Activated T-cell treated with anti-CD3 and anti-CD28 coated beads, Interleukin-2, amount 50 U/mL, for 72 hours (primary cell): Measurements from ENCODE around the gene NFATC2. TPM values are rescaled to one million over a fixed set of nuclear protein-coding genes. Genes with fewer than 3 reads are reported as not detected.

Source experiments
- ATAC-seq, 2 donors: fragments of 150-1000 bp; cut with Tn5 transposase; replicated peaks in 1 of 2; 2 replicates each; pipeline ENCODE4 v1.10.0; 2021; ENCODE audit warnings: moderate library complexity in 2 of 2, mild to moderate bottlenecking in 1 of 2
- DNase-seq, 2 donors: peaks; one replicate each; pipeline ENCODE4 v3.0.0; 2021 to 2022; ENCODE audit warnings: mixed read lengths in 1 of 2
- H3K27ac Mint-ChIP-seq: one replicate; pipeline ENCODE4 v1.8.0; 2022; ENCODE audit warnings: mild to moderate bottlenecking, moderate library complexity, mixed read lengths
- H3K27me3 Mint-ChIP-seq: one replicate; pipeline ENCODE4 v1.8.0; 2022; ENCODE audit warnings: low read depth, mixed read lengths
- H3K36me3 Mint-ChIP-seq, 2 donors: one replicate each; pipeline ENCODE4 v1.8.0; 2022; ENCODE audit warnings: mixed read lengths in 2 of 2, mild to moderate bottlenecking in 1 of 2; ENCODE audit not compliant: insufficient read depth in 2 of 2
- H3K4me1 Mint-ChIP-seq: one replicate; pipeline ENCODE4 v1.8.0; 2022; ENCODE audit warnings: low read depth, mixed read lengths
- H3K4me3 Mint-ChIP-seq, 2 donors: one replicate each; pipeline ENCODE4 v1.8.0; 2022; ENCODE audit warnings: mild to moderate bottlenecking in 2 of 2, mixed read lengths in 2 of 2, moderate library complexity in 2 of 2
- H3K9me3 Mint-ChIP-seq, 2 donors: one replicate each; pipeline ENCODE4 v1.8.0; 2022; ENCODE audit warnings: mixed read lengths in 2 of 2
- total RNA-seq, 2 donors: library from RNA; stranded (reverse); gene quantifications; one replicate each; pipeline ENCODE4 v1.2.3, GENCODE V29; 2022

Gene NFATC2
- total RNA-seq, 2 donors from 2014 or later: 29.4 to 39.9 TPM

DNA sequence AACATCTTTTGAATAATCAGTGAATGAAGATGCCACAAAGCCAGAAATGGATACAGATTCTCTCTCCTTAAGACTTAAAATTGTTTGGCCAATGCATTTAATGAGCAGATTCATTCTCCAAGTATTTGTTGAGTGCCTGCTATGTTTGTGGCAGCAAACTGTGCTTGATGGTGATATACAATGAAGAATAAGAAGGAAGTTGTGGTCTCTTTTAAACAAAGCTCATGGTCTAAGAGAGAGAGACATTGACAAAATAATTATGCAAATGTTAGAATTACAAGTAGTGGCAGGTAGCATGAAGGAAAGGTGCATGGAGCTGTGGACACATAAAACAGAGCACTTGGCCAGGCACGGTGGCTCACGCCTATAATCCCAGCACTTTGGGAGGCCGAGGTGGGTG is 28.3 kb downstream of the NFATC2 start:
- H3K36me3 Mint-ChIP-seq: peaks cover 26 to 67% of the 10 kb centered on the region in 2 donors
- peaks cover 81% of the 10 kb centered on the region for H3K4me1 Mint-ChIP-seq
- no peak for ATAC-seq
- no peak overlapping the region for H3K27ac Mint-ChIP-seq
- H3K9me3 Mint-ChIP-seq: no peaks in the 10 kb centered on the region
- no peak overlapping the region for H3K4me3 Mint-ChIP-seq
- no peaks in the 10 kb centered on the region for H3K27me3 Mint-ChIP-seq
- DNase-seq: no peak

DNA sequence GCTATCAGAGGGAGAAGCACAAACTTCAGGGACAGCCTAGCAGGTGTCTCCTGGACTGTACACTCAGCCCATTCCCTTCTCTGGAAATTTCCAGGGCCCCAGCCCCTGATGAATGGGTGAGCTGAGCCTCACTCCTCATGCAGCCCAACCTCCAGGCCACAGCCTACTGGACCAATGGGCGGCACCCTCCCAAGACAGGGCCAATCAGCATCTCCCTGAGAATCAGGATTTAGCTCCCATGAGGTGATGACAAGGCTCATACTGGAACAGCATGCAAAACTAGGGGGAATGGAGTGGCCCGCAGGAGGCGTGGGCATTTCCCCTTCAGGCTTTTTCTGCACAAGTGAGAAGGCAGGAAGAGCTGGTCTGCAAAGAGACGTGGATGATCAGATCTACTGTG is 29.0 kb downstream of the NFATC2 start:
- H3K36me3 Mint-ChIP-seq: peaks cover 26 to 67% of the 10 kb centered on the region in 2 donors
- H3K27ac Mint-ChIP-seq: no peak overlapping the region
- H3K9me3 Mint-ChIP-seq: no peaks in the 10 kb centered on the region
- no peaks in the 10 kb centered on the region for H3K27me3 Mint-ChIP-seq
- H3K4me1 Mint-ChIP-seq: peaks cover 82% of the 10 kb centered on the region
- ATAC-seq (no peak), DNase-seq (no peak)
- peak overlapping the region in 1 of 2 donors; percentile 33 for H3K4me3 Mint-ChIP-seq

DNA sequence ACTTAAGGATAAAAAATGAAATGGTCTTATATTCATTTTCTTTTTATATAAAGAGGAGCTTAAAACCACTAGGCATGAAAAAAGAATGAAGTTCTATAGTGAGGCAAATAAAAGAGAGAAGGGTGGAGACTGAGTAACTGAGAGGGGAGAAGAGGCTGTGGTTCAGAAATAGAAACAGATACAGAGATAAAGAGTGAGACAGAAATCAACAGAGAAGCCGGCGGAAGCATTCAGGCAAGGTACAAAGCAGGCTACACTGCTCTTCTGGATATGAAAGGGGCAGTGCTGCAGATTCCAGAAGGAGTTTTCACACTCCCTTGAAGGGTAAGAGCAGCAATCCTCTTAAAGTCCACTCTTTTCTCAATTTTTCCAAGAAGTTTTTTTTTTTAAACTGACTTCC is 29.9 kb downstream of the NFATC2 start:
- H3K4me3 Mint-ChIP-seq: peak overlapping the region; percentile 42 to 64
- peaks cover 75% of the 10 kb centered on the region for H3K4me1 Mint-ChIP-seq
- H3K9me3 Mint-ChIP-seq: no peaks in the 10 kb centered on the region
- H3K36me3 Mint-ChIP-seq: peaks cover 25 to 64% of the 10 kb centered on the region in 2 donors
- peak; percentile 88 to 94 for ATAC-seq
- no peaks in the 10 kb centered on the region for H3K27me3 Mint-ChIP-seq
- no peak for DNase-seq
- peak overlapping the region; percentile 43 for H3K27ac Mint-ChIP-seq

DNA sequence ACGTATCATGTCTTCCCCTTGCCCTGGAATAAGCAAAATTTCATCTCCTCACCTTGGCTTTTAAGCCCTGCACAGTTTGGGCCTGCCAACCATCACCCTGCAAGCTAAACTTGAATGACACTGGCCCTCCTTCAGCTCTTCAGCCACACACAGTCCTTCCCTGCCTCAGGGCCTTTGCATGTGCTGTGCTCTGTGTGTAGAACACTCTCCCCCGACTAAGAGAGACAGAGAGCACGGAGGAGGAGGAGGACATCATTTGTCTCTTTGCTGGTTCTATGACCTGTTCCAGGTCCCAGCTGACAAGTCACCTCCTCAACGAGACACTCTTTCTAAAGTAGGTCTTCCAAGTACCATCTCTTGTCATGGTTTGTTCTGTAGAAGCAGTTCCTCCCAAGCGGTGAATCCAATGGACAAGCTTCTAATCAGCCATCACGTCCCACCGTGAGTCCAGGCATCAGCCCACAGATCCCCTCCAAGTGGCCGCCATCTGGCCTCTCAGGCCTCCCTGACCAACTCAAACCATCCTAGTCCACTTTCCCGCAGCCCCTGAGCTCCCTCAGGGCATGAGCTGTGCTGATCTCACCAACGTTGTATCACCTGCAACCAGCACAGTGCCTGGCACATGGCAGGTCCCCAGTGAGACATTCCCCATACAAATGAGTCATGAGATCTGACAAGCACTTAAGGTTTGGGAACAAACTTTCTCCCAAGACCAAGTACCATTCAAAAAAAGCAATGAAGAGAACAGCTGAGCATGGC is 30.5 kb downstream of the NFATC2 start:
- Mint-ChIP-seq H3K36me3 (peaks cover 26 to 61% of the 10 kb centered on the region in 2 donors), H3K27ac (peak overlapping the region; percentile 43), H3K27me3 (no peaks in the 10 kb centered on the region), H3K4me1 (peaks cover 70% of the 10 kb centered on the region), H3K9me3 (no peaks in the 10 kb centered on the region), H3K4me3 (peak overlapping the region; percentile 42 to 64)
- no peak for DNase-seq
- ATAC-seq: peak; percentile 75 to 82

DNA sequence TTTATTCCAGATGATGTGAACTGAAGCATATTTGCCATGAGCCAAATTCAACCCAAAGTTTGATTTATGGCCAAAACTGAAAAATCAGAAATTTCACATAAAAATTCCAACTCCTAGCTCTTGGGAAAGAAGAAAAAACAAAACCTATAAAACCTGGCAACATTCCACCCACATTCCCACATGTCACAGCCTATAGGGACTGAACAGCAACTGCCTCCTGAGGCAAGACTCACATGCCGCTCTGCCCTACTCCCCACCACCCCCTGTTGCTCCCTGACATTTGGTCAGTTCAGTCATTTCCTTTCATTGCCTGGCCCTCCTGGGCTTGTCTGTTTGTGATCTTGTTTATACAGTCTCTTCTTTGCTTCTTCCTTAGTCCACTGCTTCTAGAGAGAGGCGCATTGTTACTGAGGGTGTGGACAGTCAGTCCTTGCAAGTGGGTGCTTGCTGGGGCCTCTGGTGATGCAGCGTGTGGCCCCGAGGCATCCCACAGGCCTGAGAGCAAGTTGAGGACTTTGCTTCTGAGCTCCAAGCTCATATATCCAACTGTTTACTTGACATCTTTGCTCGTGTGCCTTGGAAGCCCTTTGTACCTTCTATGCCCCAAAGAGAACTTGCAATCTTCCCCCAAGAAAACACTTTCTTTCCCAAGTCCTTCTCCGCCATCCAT is 31.4 kb downstream of the NFATC2 start:
- Mint-ChIP-seq H3K27me3 (no peaks in the 10 kb centered on the region), H3K36me3 (peaks cover 29 to 56% of the 10 kb centered on the region in 2 donors), H3K9me3 (no peaks in the 10 kb centered on the region), H3K4me1 (peaks cover 65% of the 10 kb centered on the region), H3K4me3 (no peak overlapping the region), H3K27ac (no peak overlapping the region)
- ATAC-seq: no peak
- no peak for DNase-seq

DNA sequence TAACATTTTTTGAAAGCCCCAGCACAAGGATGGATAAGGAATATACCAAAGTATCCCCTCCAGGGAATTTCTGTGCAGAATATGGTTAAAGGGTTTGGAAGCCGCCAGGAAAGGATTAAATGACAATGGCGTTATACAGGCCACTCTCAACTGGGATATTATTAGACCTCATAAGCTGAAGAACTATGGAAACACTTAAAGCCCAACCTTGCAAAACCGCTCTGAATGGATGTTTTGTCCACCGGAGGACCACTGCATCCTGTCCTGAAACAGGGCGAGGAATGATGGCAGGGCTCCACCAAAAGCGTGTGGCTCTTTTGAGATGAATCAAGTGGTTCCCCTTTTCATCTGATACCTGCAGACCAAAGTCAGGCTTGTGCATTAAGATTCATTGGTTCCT is 32.4 kb downstream of the NFATC2 start:
- Mint-ChIP-seq H3K27ac (no peak overlapping the region), H3K36me3 (peaks cover 27 to 50% of the 10 kb centered on the region in 2 donors), H3K9me3 (no peaks in the 10 kb centered on the region), H3K27me3 (no peaks in the 10 kb centered on the region), H3K4me1 (peaks cover 66% of the 10 kb centered on the region), H3K4me3 (no peak overlapping the region)
- DNase-seq (no peak), ATAC-seq (no peak)

DNA sequence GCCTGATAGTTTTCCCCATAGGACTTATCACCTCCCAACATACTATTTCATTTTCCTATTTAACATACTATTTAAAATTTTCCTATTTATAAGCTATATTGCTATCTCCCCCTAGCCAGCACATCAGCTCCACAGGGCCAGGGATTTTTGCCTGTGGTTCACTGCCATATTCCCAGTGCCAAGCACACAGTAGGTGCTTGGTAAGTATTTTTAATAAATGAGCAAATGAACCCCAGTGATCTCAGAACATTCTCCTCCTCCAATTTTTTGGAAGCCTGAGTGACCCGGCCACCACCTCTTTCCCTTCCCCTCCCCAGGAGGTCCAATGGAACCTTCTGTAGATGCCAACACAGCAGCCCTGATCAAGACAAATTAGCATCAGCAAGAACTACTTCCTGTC is 33.3 kb downstream of the NFATC2 start:
- Mint-ChIP-seq H3K4me1 (peaks cover 56% of the 10 kb centered on the region), H3K9me3 (no peaks in the 10 kb centered on the region), H3K27ac (peak overlapping the region; percentile 73), H3K36me3 (peaks cover 22 to 45% of the 10 kb centered on the region in 2 donors), H3K4me3 (no peak overlapping the region), H3K27me3 (no peaks in the 10 kb centered on the region)
- ATAC-seq (no peak), DNase-seq (no peak)

DNA sequence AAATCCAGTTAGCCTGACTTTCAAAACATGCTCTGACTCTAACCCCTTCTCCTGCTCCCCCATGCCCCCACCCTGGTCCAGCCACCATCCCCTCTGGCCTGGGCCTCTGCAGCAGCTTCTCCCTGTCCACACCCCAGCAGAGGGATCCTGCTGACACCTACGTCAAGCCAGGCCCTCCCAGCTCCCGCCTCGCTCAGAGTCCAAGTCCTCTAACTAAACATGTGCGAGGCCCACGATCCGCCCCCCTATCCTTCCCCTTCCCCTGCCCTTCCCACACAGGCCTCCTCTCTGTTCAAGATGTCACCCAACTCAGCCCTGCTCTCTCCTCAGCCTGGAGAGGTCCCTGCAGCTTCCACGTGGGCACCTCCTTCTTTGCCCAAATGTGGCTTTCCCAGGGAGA is 33.7 kb downstream of the NFATC2 start:
- Mint-ChIP-seq H3K36me3 (peaks cover 21 to 41% of the 10 kb centered on the region in 2 donors), H3K4me1 (peaks cover 52% of the 10 kb centered on the region), H3K4me3 (no peak overlapping the region), H3K27ac (peak overlapping the region; percentile 73), H3K27me3 (no peaks in the 10 kb centered on the region), H3K9me3 (no peaks in the 10 kb centered on the region)
- no peak for DNase-seq
- ATAC-seq: no peak

DNA sequence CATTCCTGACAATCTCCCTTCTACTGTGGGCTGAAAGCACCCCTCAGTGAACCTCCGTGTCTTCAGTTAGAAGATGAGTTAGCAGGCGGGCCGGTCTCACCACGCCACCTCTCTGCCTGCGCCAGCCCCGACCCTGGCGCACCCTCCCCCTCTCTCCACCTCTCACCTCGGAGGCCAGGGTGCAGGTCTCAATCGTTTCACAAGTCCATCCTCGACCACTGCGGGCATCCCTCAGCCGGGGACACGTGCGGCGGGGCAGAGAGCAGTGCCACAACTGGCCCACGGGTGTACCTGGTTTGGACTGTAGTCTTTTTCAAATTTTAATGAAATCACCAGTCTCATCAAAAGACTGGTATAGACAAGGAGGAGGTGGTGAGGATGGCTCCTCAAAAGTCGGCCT is 34.4 kb downstream of the NFATC2 start:
- H3K27ac Mint-ChIP-seq: no peak overlapping the region
- DNase-seq: no peak
- no peaks in the 10 kb centered on the region for H3K9me3 Mint-ChIP-seq
- no peak overlapping the region for H3K4me3 Mint-ChIP-seq
- no peak for ATAC-seq
- peaks cover 21 to 41% of the 10 kb centered on the region in 2 donors for H3K36me3 Mint-ChIP-seq
- no peaks in the 10 kb centered on the region for H3K27me3 Mint-ChIP-seq
- peaks cover 45% of the 10 kb centered on the region for H3K4me1 Mint-ChIP-seq

DNA sequence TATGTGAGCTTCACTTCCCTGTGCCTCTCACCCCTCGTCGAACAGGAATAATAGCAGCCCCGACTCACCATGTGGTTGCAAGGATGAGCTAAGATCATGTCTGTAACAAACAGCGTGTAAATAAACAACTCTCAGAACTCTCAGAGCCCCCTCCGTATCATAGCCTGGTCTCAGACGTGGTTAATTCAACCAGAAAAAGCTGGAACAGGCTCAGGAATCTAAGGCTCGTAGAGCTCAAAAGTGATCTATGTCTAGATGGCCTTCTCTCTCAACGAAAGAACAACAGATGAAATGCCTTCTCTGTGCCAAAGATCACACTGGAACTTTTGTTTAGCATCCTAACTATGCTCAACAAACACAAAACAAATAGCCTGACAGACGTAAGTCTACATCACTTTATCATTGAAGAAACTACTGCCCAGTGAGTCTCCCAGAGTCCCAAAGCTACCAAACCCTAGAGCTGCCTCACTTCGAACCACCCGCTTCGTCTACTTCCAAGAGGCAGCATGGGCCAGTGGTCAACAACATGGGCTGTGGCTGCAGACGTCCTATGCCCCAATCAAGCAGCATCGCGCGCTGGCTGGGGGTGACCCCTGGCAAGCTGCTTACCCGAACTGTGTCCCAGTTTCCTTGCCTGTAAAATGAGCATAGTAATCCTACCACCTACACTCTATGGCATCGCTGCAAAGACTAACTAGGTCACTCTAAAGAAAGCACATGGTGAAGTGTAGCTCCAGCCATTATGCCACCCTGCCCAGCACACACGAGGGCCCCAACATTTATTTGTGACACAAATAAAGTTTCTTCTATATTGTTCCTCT is 35.1 kb downstream of the NFATC2 start:
- Mint-ChIP-seq H3K27me3 (no peaks in the 10 kb centered on the region), H3K36me3 (peaks cover 21 to 39% of the 10 kb centered on the region in 2 donors), H3K9me3 (no peaks in the 10 kb centered on the region), H3K4me3 (no peak overlapping the region), H3K4me1 (peaks cover 38% of the 10 kb centered on the region), H3K27ac (no peak overlapping the region)
- no peak for ATAC-seq
- DNase-seq: no peak

DNA sequence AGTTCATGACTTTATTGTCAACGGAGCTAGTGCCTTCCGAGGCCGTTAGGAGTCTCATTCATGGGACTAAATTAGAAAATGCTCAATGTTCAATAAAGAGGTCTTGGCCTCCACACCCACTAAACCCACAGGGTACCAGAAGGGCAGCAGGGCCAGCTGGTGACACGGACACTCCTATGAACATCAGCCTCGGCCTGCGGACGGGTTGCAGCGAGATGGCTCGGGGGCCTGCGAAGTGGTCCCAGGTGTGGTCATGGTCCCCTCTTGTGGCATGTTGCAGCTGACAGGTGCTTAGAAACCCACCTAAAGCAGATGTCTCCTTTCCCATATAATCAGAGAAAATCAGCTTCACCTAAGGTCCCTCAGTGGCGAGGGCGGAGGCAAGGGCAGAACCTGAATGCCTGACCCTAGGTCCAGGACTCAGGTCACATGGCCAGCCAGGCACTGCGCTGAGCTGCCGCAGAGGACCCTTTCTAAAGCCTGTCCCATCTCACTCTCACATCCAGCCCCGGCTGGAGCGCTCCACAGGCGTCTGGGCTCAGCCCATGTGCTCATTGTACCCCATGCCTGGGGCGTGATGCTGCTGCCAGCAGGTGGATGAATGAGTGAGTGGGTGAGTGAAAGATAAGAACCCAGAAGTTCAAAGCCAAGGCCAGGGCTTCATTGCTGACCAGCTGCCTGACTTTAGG is 35.8 kb downstream of the NFATC2 start:
- DNase-seq (no peak), ATAC-seq (no peak)
- no peak overlapping the region for H3K27ac Mint-ChIP-seq
- H3K4me3 Mint-ChIP-seq: no peak overlapping the region
- H3K27me3 Mint-ChIP-seq: no peaks in the 10 kb centered on the region
- H3K36me3 Mint-ChIP-seq: peaks cover 15 to 33% of the 10 kb centered on the region in 2 donors
- no peaks in the 10 kb centered on the region for H3K9me3 Mint-ChIP-seq
- H3K4me1 Mint-ChIP-seq: peaks cover 32% of the 10 kb centered on the region

DNA sequence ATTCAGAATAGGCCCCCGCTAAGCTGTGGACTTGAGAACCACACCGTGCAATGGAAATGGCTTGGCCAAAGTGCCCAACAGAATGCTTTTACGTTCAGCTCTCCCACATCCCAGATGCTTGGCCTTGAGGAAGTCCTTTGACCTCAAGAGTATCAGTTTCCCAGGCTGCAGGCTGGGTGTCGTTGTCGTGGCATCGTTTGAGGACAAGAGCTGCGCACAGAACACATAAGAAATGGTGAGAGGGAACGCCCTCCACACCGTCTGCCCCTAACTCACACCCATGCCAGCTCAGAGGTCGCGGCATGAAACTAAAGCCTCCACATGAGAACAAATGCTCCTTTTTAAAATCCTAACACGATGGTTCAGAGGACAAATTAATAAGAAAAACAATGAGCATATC is 37.0 kb downstream of the NFATC2 start:
- Mint-ChIP-seq H3K36me3 (peaks cover 9 to 23% of the 10 kb centered on the region in 2 donors), H3K27me3 (no peaks in the 10 kb centered on the region), H3K27ac (no peak overlapping the region), H3K4me1 (peaks cover 32% of the 10 kb centered on the region), H3K9me3 (no peaks in the 10 kb centered on the region), H3K4me3 (no peak overlapping the region)
- ATAC-seq (no peak), DNase-seq (no peak)
